Measurements from ENCODE around the gene HDGFL3. TPM values are rescaled to one million over a fixed set of nuclear protein-coding genes. Genes with fewer than 3 reads are reported as not detected.
A peak's percentile ranks its signal among the peaks of the same experiment; 100 is the strongest.

HDGFL3 gene
- total and polyA plus RNA-seq, 9 of the 15 experiments (the other 6 are each of a cell fraction or from before 2014, with no cell fraction given), result 6.7 to 42.0 (median 31.4) TPM

DNA sequence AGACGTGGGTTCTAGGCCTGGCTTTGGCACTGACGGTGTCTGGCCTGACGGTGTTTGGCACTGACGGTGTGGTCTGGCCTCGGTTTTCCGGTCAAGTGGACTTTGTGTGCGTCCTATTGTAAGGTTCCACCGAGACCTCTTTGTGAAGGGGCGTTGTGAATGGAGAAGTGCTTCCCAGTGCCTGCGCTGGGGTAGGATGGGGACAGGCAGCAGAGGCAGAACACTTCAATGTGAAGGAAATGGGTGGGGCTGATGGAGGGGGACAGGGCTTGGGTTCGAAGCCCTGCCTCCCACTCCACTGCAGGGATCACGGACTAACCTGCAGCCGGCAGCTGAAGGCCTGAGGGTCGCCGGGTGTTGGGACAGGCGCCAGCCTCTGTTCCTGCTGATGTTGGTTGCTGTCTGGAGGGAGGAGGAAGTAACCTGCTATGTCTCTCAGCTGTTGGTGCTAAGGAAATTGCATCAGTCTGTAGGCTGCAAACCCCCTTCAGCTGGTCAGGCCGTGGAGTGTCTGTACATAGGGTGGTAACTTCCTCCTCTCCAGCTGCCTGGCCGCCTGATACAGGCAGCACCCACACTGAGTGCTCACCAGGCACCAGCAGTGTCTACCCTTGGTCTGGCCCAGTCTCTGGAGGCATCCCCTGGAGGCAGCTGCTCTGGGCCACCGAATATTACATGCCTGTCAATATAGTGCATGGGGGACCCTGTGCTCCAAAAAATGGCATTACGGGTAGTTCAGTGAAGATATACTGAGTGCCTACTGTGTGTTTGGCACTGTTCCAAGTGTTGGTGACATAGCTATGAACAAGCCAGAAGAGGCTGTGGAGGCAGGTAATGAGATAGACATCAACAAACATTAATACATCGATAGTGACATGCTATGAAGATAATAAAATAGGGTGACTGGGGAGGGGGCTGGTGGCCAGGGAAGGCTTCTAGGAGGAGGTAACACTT lies 99.1 kb downstream of the HDGFL3 start (continued):
- TF ChIP-seq MAZ (CRISPR knock-in tag; conservative IDR thresholded peaks at IDR 0.05 in 1 of 2, IDR thresholded peaks at IDR 0.05 in 1 of 2), result peak in 1 of 2 experiments; percentile 52; a peak in 2 of 4 replicates
- TF ChIP-seq CBX2 (IDR thresholded peaks at IDR 0.05; ENCODE audit: insufficient read depth, low read length, poor library complexity, severe bottlenecking), result no peak
- TF ChIP-seq GTF2E2 (tag; IDR thresholded peaks at IDR 0.05), result 0 out of 2 replicates have a peak, but pooled peaks have one; percentile 25
- no peak for TF ChIP-seq POLR2AphosphoS2 (IDR thresholded peaks at IDR 0.05; ENCODE audit: low read length)
- no peak for TF ChIP-seq ZC3H4 (CRISPR knock-in tag; IDR thresholded peaks at IDR 0.05; ENCODE audit: borderline replicate concordance)
- peak; percentile 46; the same call in 1 of the 2 replicates for TF ChIP-seq HDAC2 (IDR thresholded peaks at IDR 0.05)
- no peak for TF ChIP-seq ZNF146 (CRISPR knock-in tag; IDR thresholded peaks at IDR 0.05; ENCODE audit: unreplicated experiment)
- 0 out of 2 replicates have a peak, but pooled peaks have one; percentile 31 for TF ChIP-seq CREB5 (CRISPR knock-in tag; IDR thresholded peaks at IDR 0.05)
- no peak for TF ChIP-seq ZNF584 (CRISPR knock-in tag; IDR thresholded peaks at IDR 0.05; ENCODE audit: low read depth)
- TF ChIP-seq YBX1 (IDR thresholded peaks at IDR 0.05), result no peak
- TF ChIP-seq ZFX (CRISPR knock-in tag; IDR thresholded peaks at IDR 0.05), result no peak
- TF ChIP-seq ZKSCAN8 (CRISPR knock-in tag; IDR thresholded peaks at IDR 0.05), result no peak
- no peak for TF ChIP-seq NCOR1 (IDR thresholded peaks at IDR 0.05)
- no peak for TF ChIP-seq PPARD (CRISPR knock-in tag; IDR thresholded peaks at IDR 0.05)
- no peak for TF ChIP-seq TCF15 (CRISPR knock-in tag; IDR thresholded peaks at IDR 0.05)
- no peak for TF ChIP-seq RBM22 (IDR thresholded peaks at IDR 0.05; ENCODE audit: low read depth, low read length, poor library complexity, severe bottlenecking)
